HCT116 (cell line): ENCODE measurements around the gene MPHOSPH10. TPM values are rescaled to one million over a fixed set of nuclear protein-coding genes. Genes with fewer than 3 reads are reported as not detected.

ENCODE experiments used
- ATAC-seq: fragments of 200-7000 bp; cut with Tn5 transposase; 2 replicates; pipeline ENCODE4 v1.9.1; 2020; ENCODE audit warnings: mild to moderate bottlenecking, moderate library complexity
- Bru-seq: library from RNA; stranded (reverse); fragments of 400-500 nt; gene quantifications from one replicate; lab custom pipeline; 2021; lab: Mats Ljungman, UMichigan
- BruChase-seq, 2 experiments: library from RNA; stranded (reverse); fragments of 400-500 nt; gene quantifications; one replicate each; lab custom pipeline; 2021; lab: Mats Ljungman, UMichigan
- BruUV-seq: library from RNA; stranded (reverse); fragments of 400-500 nt; replicated peaks from 2 replicates; lab custom pipeline; 2021; lab: Mats Ljungman, UMichigan
- CTCF ChIA-PET: fragments of 300-600 bp; sonication (Branson Sonifier 250); formaldehyde crosslinking; loops from one replicate; lab custom pipeline; 2021; ENCODE audit warnings: antibody characterized with exemption; lab: Charles Lee
- POLR2A ChIA-PET: fragments of 300-600, 350-600 bp; sonication (Branson Sonifier 250); formaldehyde crosslinking; loops from one replicate; lab custom pipeline; 2021; ENCODE audit warnings: antibody characterized with exemption; lab: Charles Lee
- RAD21 ChIA-PET, 2 experiments: fragments of 300-600 bp; sonication (Branson Sonifier 250); formaldehyde crosslinking; loops; one replicate each; lab custom pipeline; 2023; ENCODE audit warnings: low total read pairs in 2 of 2; ENCODE audit not compliant: uncharacterized antibody in 2 of 2, unreplicated experiment in 2 of 2, low non-redundant PET in 1 of 2; lab: Charles Lee
- DNase-seq: peaks from one replicate; pipeline ENCODE4 v3.0.0-alpha.2; 2010; ENCODE audit warnings: low read depth, low spot score
- H2AFZ ChIP-seq: fragments of 200-600 bp; shearing (Covaris generic), sonication (generic); 2 replicates; pipeline ENCODE4 v1.6.1; 2017; ENCODE audit warnings: low read depth, mixed run types, mixed read lengths, antibody characterized with exemption, low read length; ENCODE audit not compliant: poor library complexity, severe bottlenecking
- H3K27ac ChIP-seq: 2 replicates; pipeline ENCODE4 v1.5.1; 2012; ENCODE audit warnings: low read depth, low read length
- H3K27me3 ChIP-seq: fragments of 200-600 bp; sonication (generic); 2 replicates; pipeline ENCODE4 v1.6.1; 2016; ENCODE audit warnings: mixed run types, low read length, mixed read lengths; ENCODE audit not compliant: insufficient read depth
- H3K36me3 ChIP-seq, 2 experiments: fragments of 200-500 bp in 1 of 2; fragments of 200-600 bp in 1 of 2; sonication (Bioruptor generic) in 1 of 2; sonication (generic) in 1 of 2; 2 replicates each; pipeline versions ENCODE4 v1.5.1 to v1.6.1; 2014 to 2016; ENCODE audit warnings: low read length in 2 of 2, inconsistent platforms in 1 of 2, mixed read lengths in 1 of 2, mixed run types in 1 of 2; ENCODE audit not compliant: insufficient read depth in 2 of 2, control insufficient read depth in 1 of 2
- H3K4me1 ChIP-seq, 2 experiments: fragments of 200-600 bp in 1 of 2; sonication (generic) in 1 of 2; 2 replicates each; pipeline versions ENCODE4 v1.5.1 to v1.6.1; 2012 to 2017; ENCODE audit warnings: low read length in 2 of 2, inconsistent platforms in 1 of 2, mild to moderate bottlenecking in 1 of 2, mixed read lengths in 1 of 2, mixed run types in 1 of 2, moderate library complexity in 1 of 2; ENCODE audit not compliant: insufficient read depth in 2 of 2, control insufficient read depth in 1 of 2
- H3K4me2 ChIP-seq: fragments of 200-600 bp; sonication (generic); 2 replicates; pipeline ENCODE4 v1.6.1; 2017; ENCODE audit warnings: mixed run types, low read length, mixed read lengths
- H3K4me3 ChIP-seq, 2 experiments: fragments of 200-600 bp in 1 of 2; sonication (generic) in 1 of 2; replicated peaks in 1 of 2; 2 replicates each; pipeline ENCODE4 v1.5.1; 2011 to 2016; ENCODE audit warnings: low read length in 2 of 2, control low read depth in 1 of 2, low read depth in 1 of 2, mild to moderate bottlenecking in 1 of 2, mixed read lengths in 1 of 2, mixed run types in 1 of 2
- H3K79me2 ChIP-seq: fragments of 200-600 bp; sonication (generic); 2 replicates; pipeline ENCODE4 v1.6.1; 2017; ENCODE audit warnings: mild to moderate bottlenecking, mixed run types, low read length, moderate library complexity, mixed read lengths; ENCODE audit not compliant: insufficient read depth
- H3K9ac ChIP-seq: fragments of 200-600 bp; sonication (generic); 2 replicates; pipeline ENCODE4 v1.6.1; 2016; ENCODE audit warnings: low read length, mixed read lengths
- H3K9me2 ChIP-seq: fragments of 200-600 bp; sonication (generic), shearing (Covaris generic); 2 replicates; pipeline ENCODE4 v1.6.1; 2017; ENCODE audit warnings: mixed run types, mild to moderate bottlenecking, moderate library complexity; ENCODE audit not compliant: insufficient read depth
- H3K9me3 ChIP-seq, 2 experiments: fragments of 200-500 bp in 1 of 2; fragments of 200-600 bp in 1 of 2; sonication (Bioruptor generic) in 1 of 2; sonication (generic) in 1 of 2; 2 replicates each; pipeline ENCODE4 v1.6.1; 2014 to 2017; ENCODE audit warnings: low read length in 2 of 2, mixed read lengths in 2 of 2, inconsistent platforms in 1 of 2, low read depth in 1 of 2, mild to moderate bottlenecking in 1 of 2, mixed run types in 1 of 2, moderate library complexity in 1 of 2; ENCODE audit not compliant: control insufficient read depth in 1 of 2, insufficient read depth in 1 of 2
- H4K20me1 ChIP-seq: fragments of 200-600 bp; sonication (generic), shearing (Covaris generic); 2 replicates; pipeline ENCODE4 v1.6.1; 2017; ENCODE audit warnings: mixed run types, mild to moderate bottlenecking, moderate library complexity; ENCODE audit not compliant: insufficient read depth
- CBX3 ChIP-seq: IDR thresholded peaks from 2 replicates; pipeline ENCODE4 v1.6.1; 2012; ENCODE audit warnings: low read depth
- CEBPB ChIP-seq: IDR thresholded peaks from 2 replicates; pipeline ENCODE4 v1.6.1; 2012; ENCODE audit warnings: low read depth
- EGR1 ChIP-seq: IDR thresholded peaks from 2 replicates; pipeline ENCODE4 v1.6.1; 2012; ENCODE audit warnings: low read depth
- ELF1 ChIP-seq: IDR thresholded peaks from 2 replicates; pipeline ENCODE4 v1.6.1; 2012; ENCODE audit warnings: low read depth, borderline replicate concordance
- EZH2 ChIP-seq: fragments of 200-600 bp; sonication (generic); IDR thresholded peaks from 2 replicates; pipeline ENCODE4 v1.6.1; 2017; ENCODE audit warnings: antibody characterized with exemption, mixed run types
- EZH2phosphoT487 ChIP-seq: fragments of 200-600 bp; IDR thresholded peaks from 2 replicates; pipeline ENCODE4 v1.6.1; 2018; ENCODE audit warnings: antibody characterized with exemption, borderline replicate concordance
- JUND ChIP-seq: IDR thresholded peaks from 2 replicates; pipeline ENCODE4 v1.6.1; 2012
- POLR2A ChIP-seq: IDR thresholded peaks from 2 replicates; pipeline ENCODE4 v1.7.0; 2011; ENCODE audit warnings: borderline replicate concordance; ENCODE audit not compliant: insufficient read depth, insufficient read length; ENCODE audit errors: extremely low read depth
- RAD21 ChIP-seq: IDR thresholded peaks from 2 replicates; pipeline ENCODE4 v1.6.1; 2012; ENCODE audit warnings: low read depth, mild to moderate bottlenecking
- SIN3A ChIP-seq: IDR thresholded peaks from 2 replicates; pipeline ENCODE4 v1.6.1; 2012; ENCODE audit warnings: low read depth
- SP1 ChIP-seq: IDR thresholded peaks from 2 replicates; pipeline ENCODE4 v1.6.1; 2012; ENCODE audit warnings: low read depth
- SRF ChIP-seq: IDR thresholded peaks from 2 replicates; pipeline ENCODE4 v1.6.1; 2012; ENCODE audit warnings: low read depth
- YY1 ChIP-seq: IDR thresholded peaks from 2 replicates; pipeline ENCODE4 v1.6.1; 2011; ENCODE audit warnings: low read length, low read depth, moderate library complexity, mild to moderate bottlenecking; ENCODE audit not compliant: insufficient replicate concordance; ENCODE audit errors: extremely low read depth
- ZFX ChIP-seq: fragments of 450-650 bp; IDR thresholded peaks from 2 replicates; pipeline ENCODE4 v1.6.1; 2017
- intact Hi-C: fragments of 100-400 bp; cut with micrococcal nuclease; formaldehyde crosslinking; loops from 2 replicates; pipeline ENCODE4 v1.10.0; 2022
- long read RNA-seq: library from polyadenylated mRNA; unstranded; transcript quantifications from one replicate; pipeline ENCODE4 v2.0.0, GENCODE V29; 2021; ENCODE audit not compliant: unreplicated experiment
- polyA plus RNA-seq: library from polyadenylated mRNA; unstranded; fragments of >200 nt; gene quantifications from 2 replicates; pipeline ENCODE4 v1.2.1, GENCODE V29; 2012; ENCODE audit warnings: missing spikeins
- total RNA-seq: library from RNA; stranded (reverse); gene quantifications from one replicate; pipeline ENCODE4 v1.2.1, GENCODE V29; 2021; ENCODE audit not compliant: unreplicated experiment
- TF ChIP-seq, protein P1 (sequence below), 3 experiments: fragments of 200-600 bp in 1 of 3; sonication (generic) in 1 of 3; IDR thresholded peaks in 2 of 3; conservative IDR thresholded peaks in 1 of 3; 2 replicates each; pipeline ENCODE4 v1.5.1; 2012 to 2017; ENCODE audit warnings: low read depth in 2 of 3, low read length in 2 of 3, antibody characterized with exemption in 1 of 3, borderline replicate concordance in 1 of 3, control low read depth in 1 of 3, mild to moderate bottlenecking in 1 of 3, mixed read lengths in 1 of 3, mixed run types in 1 of 3, moderate library complexity in 1 of 3; ENCODE audit not compliant: insufficient read depth in 1 of 3
- TF ChIP-seq, protein P2 (sequence below): IDR thresholded peaks from 2 replicates; pipeline ENCODE4 v1.6.1; 2012; ENCODE audit warnings: low read depth
- TF ChIP-seq, protein P3 (sequence below): IDR thresholded peaks from 2 replicates; pipeline ENCODE4 v1.6.1; 2012

Gene MPHOSPH10, protein sequence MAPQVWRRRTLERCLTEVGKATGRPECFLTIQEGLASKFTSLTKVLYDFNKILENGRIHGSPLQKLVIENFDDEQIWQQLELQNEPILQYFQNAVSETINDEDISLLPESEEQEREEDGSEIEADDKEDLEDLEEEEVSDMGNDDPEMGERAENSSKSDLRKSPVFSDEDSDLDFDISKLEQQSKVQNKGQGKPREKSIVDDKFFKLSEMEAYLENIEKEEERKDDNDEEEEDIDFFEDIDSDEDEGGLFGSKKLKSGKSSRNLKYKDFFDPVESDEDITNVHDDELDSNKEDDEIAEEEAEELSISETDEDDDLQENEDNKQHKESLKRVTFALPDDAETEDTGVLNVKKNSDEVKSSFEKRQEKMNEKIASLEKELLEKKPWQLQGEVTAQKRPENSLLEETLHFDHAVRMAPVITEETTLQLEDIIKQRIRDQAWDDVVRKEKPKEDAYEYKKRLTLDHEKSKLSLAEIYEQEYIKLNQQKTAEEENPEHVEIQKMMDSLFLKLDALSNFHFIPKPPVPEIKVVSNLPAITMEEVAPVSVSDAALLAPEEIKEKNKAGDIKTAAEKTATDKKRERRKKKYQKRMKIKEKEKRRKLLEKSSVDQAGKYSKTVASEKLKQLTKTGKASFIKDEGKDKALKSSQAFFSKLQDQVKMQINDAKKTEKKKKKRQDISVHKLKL
- total RNA-seq (36.7 TPM), Bru-seq, nascent RNA (percentile 87 among the genes with signal in this experiment), BruChase-seq, experiment 1, labeled RNA remaining after a 6-hour chase (percentile 80 among the genes with signal in this experiment), BruChase-seq, experiment 2, labeled RNA remaining after a 2-hour chase (percentile 85 among the genes with signal in this experiment)
- 5.9 and 9.1 TPM in 2 replicates for polyA plus RNA-seq
- long read RNA-seq, transcript MPHOSPH10-201 (11 exons, 2,484 nt): major isoform, 42 of 71 reads
- long read RNA-seq, partial matches to known transcripts: 15 of 71 reads
- long read RNA-seq, other reads (novel, unspliced or antisense): 7 of 71 reads

DNA sequence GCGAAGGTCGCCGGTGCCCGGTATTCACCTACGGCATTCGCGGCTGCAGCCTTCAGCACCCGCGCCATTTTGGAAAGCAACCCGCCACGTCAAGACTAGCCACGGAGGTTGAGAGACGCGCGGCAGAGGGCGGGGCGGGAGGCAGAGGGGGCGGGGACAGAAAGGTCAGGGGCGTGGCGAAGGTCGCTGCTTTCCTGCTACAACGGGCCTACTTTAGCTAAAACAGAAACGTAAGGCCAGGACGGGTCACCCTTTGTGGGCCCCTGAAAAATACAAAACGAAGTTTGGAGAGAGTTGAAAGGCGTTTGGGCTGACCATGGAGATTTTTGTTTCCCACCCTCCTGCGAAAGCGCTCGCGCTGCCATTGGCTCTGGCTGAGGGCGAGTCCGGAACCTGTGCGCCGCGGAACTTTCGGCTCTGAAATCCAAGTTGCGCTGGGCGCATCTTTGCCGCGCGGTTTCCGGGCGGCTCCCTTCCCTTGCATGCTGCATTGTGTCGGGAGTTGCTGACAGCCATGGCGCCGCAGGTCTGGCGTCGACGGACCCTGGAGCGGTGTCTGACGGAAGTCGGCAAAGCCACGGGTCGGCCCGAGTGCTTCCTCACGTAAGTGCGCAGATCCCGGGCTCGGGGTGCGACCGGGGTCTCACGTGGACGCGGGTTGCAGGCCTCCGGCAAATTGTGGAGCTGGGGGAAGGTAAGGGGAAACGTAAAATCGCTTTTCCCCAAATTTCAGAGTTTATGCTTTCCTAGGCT lies at the start of gene MPHOSPH10, which contains the start of gene MCEE:
MPHOSPH10 (plus strand) TSS at position 483 of the 753 bp plus-strand sequence; CDS start at position 515, 32 bp downstream.
MCEE (minus strand) TSS at position 78 of the 753 bp plus-strand sequence; CDS start at position 68, 10 bp downstream.
- DNase-seq: peak; percentile 78
- BruUV-seq: no TSS peak
- ChIA-PET POLR2A (interaction anchor here (0.8 kb wide), 1 partner anchor 30 kb away, joined by 3 read pairs; no protein-coding TSS in a partner anchor), CTCF (no interaction called here), RAD21 (no interaction called here)
- Histone ChIP-seq H3K27ac (peak within 1 kb of the TSS; percentile 72), H3K9me2 (no peaks in the 10 kb centered on the region), H3K27me3 (no peaks in the 10 kb centered on the region), H3K4me3 (peak within 1 kb of the TSS; percentile 83 to 97), H4K20me1 (no peaks in the 10 kb centered on the region; the same call in 1 of the 2 replicates), H3K4me1 (peaks cover 0 to 21% of the 10 kb centered on the region in 2 experiments; a peak in 2 of 4 replicates), H3K9me3 (no peaks in the 10 kb centered on the region), H3K79me2 (peaks cover 59% of the 10 kb centered on the region), H3K36me3 (peaks cover 16 to 22% of the 10 kb centered on the region in 2 experiments), H3K9ac (peak within 1 kb of the TSS; percentile 81), H3K4me2 (peak within 1 kb of the TSS; percentile 75), H2AFZ (peak within 1 kb of the TSS; percentile 78)
- ATAC-seq: peak; percentile 94
- intact Hi-C loops: loop anchor here (10.0 kb wide), 1 partner anchor 224 kb away; no protein-coding TSS in a partner anchor
- peak; percentile 91 for TF ChIP-seq CBX3
- TF ChIP-seq RAD21: no peak
- peak; percentile 91 for TF ChIP-seq SIN3A
- TF ChIP-seq ZFX: peak; percentile 49; the same call in 1 of the 2 replicates
- TF ChIP-seq YY1: peak; percentile 95
- TF ChIP-seq, protein P1, sequence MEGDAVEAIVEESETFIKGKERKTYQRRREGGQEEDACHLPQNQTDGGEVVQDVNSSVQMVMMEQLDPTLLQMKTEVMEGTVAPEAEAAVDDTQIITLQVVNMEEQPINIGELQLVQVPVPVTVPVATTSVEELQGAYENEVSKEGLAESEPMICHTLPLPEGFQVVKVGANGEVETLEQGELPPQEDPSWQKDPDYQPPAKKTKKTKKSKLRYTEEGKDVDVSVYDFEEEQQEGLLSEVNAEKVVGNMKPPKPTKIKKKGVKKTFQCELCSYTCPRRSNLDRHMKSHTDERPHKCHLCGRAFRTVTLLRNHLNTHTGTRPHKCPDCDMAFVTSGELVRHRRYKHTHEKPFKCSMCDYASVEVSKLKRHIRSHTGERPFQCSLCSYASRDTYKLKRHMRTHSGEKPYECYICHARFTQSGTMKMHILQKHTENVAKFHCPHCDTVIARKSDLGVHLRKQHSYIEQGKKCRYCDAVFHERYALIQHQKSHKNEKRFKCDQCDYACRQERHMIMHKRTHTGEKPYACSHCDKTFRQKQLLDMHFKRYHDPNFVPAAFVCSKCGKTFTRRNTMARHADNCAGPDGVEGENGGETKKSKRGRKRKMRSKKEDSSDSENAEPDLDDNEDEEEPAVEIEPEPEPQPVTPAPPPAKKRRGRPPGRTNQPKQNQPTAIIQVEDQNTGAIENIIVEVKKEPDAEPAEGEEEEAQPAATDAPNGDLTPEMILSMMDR (IDR thresholded peaks at IDR 0.05 in 2 of 3, conservative IDR thresholded peaks at IDR 0.05 in 1 of 3; ENCODE audit: borderline replicate concordance in 1 of 3, insufficient read depth in 1 of 3, low read depth in 2 of 3, low read length in 2 of 3): no peak
- peak; percentile 59 for TF ChIP-seq SP1
- peak; percentile 79 for TF ChIP-seq SRF
- no peak for TF ChIP-seq EZH2phosphoT487
- 0 out of 2 replicates have a peak, but pooled peaks have one; percentile 33 for TF ChIP-seq JUND
- TF ChIP-seq EZH2: no peak
- TF ChIP-seq, protein P2, sequence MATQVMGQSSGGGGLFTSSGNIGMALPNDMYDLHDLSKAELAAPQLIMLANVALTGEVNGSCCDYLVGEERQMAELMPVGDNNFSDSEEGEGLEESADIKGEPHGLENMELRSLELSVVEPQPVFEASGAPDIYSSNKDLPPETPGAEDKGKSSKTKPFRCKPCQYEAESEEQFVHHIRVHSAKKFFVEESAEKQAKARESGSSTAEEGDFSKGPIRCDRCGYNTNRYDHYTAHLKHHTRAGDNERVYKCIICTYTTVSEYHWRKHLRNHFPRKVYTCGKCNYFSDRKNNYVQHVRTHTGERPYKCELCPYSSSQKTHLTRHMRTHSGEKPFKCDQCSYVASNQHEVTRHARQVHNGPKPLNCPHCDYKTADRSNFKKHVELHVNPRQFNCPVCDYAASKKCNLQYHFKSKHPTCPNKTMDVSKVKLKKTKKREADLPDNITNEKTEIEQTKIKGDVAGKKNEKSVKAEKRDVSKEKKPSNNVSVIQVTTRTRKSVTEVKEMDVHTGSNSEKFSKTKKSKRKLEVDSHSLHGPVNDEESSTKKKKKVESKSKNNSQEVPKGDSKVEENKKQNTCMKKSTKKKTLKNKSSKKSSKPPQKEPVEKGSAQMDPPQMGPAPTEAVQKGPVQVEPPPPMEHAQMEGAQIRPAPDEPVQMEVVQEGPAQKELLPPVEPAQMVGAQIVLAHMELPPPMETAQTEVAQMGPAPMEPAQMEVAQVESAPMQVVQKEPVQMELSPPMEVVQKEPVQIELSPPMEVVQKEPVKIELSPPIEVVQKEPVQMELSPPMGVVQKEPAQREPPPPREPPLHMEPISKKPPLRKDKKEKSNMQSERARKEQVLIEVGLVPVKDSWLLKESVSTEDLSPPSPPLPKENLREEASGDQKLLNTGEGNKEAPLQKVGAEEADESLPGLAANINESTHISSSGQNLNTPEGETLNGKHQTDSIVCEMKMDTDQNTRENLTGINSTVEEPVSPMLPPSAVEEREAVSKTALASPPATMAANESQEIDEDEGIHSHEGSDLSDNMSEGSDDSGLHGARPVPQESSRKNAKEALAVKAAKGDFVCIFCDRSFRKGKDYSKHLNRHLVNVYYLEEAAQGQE: peak; percentile 40; the same call in 1 of the 2 replicates
- peak; percentile 67 for TF ChIP-seq POLR2A
- TF ChIP-seq EGR1: peak; percentile 70
- TF ChIP-seq ELF1: no peak
- TF ChIP-seq CEBPB: no peak
- TF ChIP-seq, protein P3, sequence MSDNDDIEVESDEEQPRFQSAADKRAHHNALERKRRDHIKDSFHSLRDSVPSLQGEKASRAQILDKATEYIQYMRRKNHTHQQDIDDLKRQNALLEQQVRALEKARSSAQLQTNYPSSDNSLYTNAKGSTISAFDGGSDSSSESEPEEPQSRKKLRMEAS: peak; percentile 97
